ENCODE measurements around the gene PFDN4. TPM values are rescaled to one million over a fixed set of nuclear protein-coding genes. Genes with fewer than 3 reads are reported as not detected.

The PFDN4 gene
- total and polyA plus RNA-seq, 2 donors (not counting 1 experiment from before 2014, with no cell fraction given) = 9.1 to 16.8 TPM

- CTCF ChIA-PET = no interaction called here
- intact Hi-C loops (cut with micrococcal nuclease) = no loop called here
- no peak overlapping the region for H3K27ac ChIP-seq (ENCODE audit: low read length in 2 of 2)
- Mint-ChIP-seq H3K27ac (no peak overlapping the region), H3K4me1 (no peaks in the 10 kb centered on the region), H3K9me3 (ENCODE audit: insufficient read depth) (no peaks in the 10 kb centered on the region), H3K27me3 (peaks cover 5% of the 10 kb centered on the region), H3K4me3 (no peak overlapping the region)
- POLR2A ChIA-PET = no interaction called here
- H3K9ac ChIP-seq (ENCODE audit: low read length) = no peak overlapping the region
- WGBS (ENCODE audit: insufficient coverage) = 74% methylated on average over 5 of the region's 5 CpGs
- H4K20me1 ChIP-seq (ENCODE audit: control insufficient read depth, insufficient read depth, low read length, poor library complexity, severe bottlenecking) = no peaks in the 10 kb centered on the region
- H2AFZ ChIP-seq (ENCODE audit: insufficient read depth, low read depth, low read length, poor library complexity, severe bottlenecking) = no peak overlapping the region
- H3K4me1 ChIP-seq (ENCODE audit: control insufficient read depth in 2 of 2, insufficient read depth in 2 of 2, low read length in 2 of 2) = no peaks in the 10 kb centered on the region
- H3K79me2 ChIP-seq (ENCODE audit: control insufficient read depth, insufficient read depth, low read length) = no peaks in the 10 kb centered on the region
- H3K9me3 ChIP-seq (ENCODE audit: control extremely low read depth in 1 of 3, control insufficient read depth in 2 of 3, insufficient read depth in 1 of 3, low read length in 2 of 3) = no peaks in the 10 kb centered on the region
- no peak overlapping the region for H3K4me3 ChIP-seq (ENCODE audit: control extremely low read depth in 1 of 5, extremely low read depth in 1 of 5, insufficient read depth in 1 of 5, low read depth in 2 of 5, low read length in 4 of 5)
- ATAC-seq (ENCODE audit: low read depth) (no peak), DNase-seq (no peak)
- no peaks in the 10 kb centered on the region for H3K36me3 ChIP-seq (replicated peaks in 1 of 2; ENCODE audit: control extremely low read depth in 1 of 2, control insufficient read depth in 1 of 2, extremely low read depth in 1 of 2, insufficient read depth in 2 of 2, low read length in 1 of 2)
- no peak for TF ChIP-seq CTCF (IDR thresholded peaks at IDR 0.05)
- no peak for TF ChIP-seq EZH2 (IDR thresholded peaks at IDR 0.05; ENCODE audit: borderline replicate concordance, insufficient read depth, low read depth, low read length, poor library complexity, severe bottlenecking)
- H3K4me2 ChIP-seq (replicated peaks; ENCODE audit: low read depth, low read length, poor library complexity, severe bottlenecking) = no peak overlapping the region
- no peaks in the 10 kb centered on the region for H3K27me3 ChIP-seq (replicated peaks in 1 of 4; ENCODE audit: control extremely low read depth in 1 of 4, control insufficient read depth in 3 of 4, insufficient read depth in 4 of 4, low read length in 3 of 4)
These were observed 47.3 kb downstream of the PFDN4 start for GRCh38 chr20:54255157-54255556.

- CTCF ChIA-PET = no interaction called here
- Histone ChIP-seq H3K9ac (ENCODE audit: low read length) (no peak overlapping the region), H4K20me1 (ENCODE audit: control insufficient read depth, insufficient read depth, low read length, poor library complexity, severe bottlenecking) (no peaks in the 10 kb centered on the region), H3K79me2 (ENCODE audit: control insufficient read depth, insufficient read depth, low read length) (no peaks in the 10 kb centered on the region), H3K36me3 (replicated peaks in 1 of 2; ENCODE audit: control extremely low read depth in 1 of 2, control insufficient read depth in 1 of 2, extremely low read depth in 1 of 2, insufficient read depth in 2 of 2, low read length in 1 of 2) (no peaks in the 10 kb centered on the region), H3K4me3 (ENCODE audit: control extremely low read depth in 1 of 5, extremely low read depth in 1 of 5, insufficient read depth in 1 of 5, low read depth in 2 of 5, low read length in 4 of 5) (no peak overlapping the region), H3K4me2 (replicated peaks; ENCODE audit: low read depth, low read length, poor library complexity, severe bottlenecking) (no peak overlapping the region), H3K4me1 (ENCODE audit: control insufficient read depth in 2 of 2, insufficient read depth in 2 of 2, low read length in 2 of 2) (no peaks in the 10 kb centered on the region), H3K27me3 (replicated peaks in 1 of 4; ENCODE audit: control extremely low read depth in 1 of 4, control insufficient read depth in 3 of 4, insufficient read depth in 4 of 4, low read length in 3 of 4) (no peaks in the 10 kb centered on the region), H3K9me3 (ENCODE audit: control extremely low read depth in 1 of 3, control insufficient read depth in 2 of 3, insufficient read depth in 1 of 3, low read length in 2 of 3) (no peaks in the 10 kb centered on the region), H3K27ac (ENCODE audit: low read length in 2 of 2) (no peak overlapping the region), H2AFZ (ENCODE audit: insufficient read depth, low read depth, low read length, poor library complexity, severe bottlenecking) (no peak overlapping the region)
- TF ChIP-seq EZH2 (IDR thresholded peaks at IDR 0.05; ENCODE audit: borderline replicate concordance, insufficient read depth, low read depth, low read length, poor library complexity, severe bottlenecking) = no peak
- TF ChIP-seq CTCF (IDR thresholded peaks at IDR 0.05) = no peak
- Mint-ChIP-seq H3K9me3 (ENCODE audit: insufficient read depth) (no peaks in the 10 kb centered on the region), H3K4me1 (no peaks in the 10 kb centered on the region), H3K27me3 (peaks cover 8% of the 10 kb centered on the region), H3K27ac (no peak overlapping the region), H3K4me3 (no peak overlapping the region)
- POLR2A ChIA-PET = no interaction called here
- ATAC-seq (ENCODE audit: low read depth) (no peak), DNase-seq (no peak)
- intact Hi-C loops (cut with micrococcal nuclease) = no loop called here
- WGBS (ENCODE audit: insufficient coverage) = 89% methylated on average over 2 of the region's 3 CpGs
These were observed 48.3 kb downstream of the PFDN4 start for GRCh38 chr20:54256202-54256601.
